ENCODE measurements around the gene INPP5D.

INPP5D gene

GRCh38 chr2:233221378-233222063 is 161.4 kb downstream of the INPP5D start:
- no peak overlapping the region for H3K27ac ChIP-seq
- DNase-seq (ENCODE audit: low read depth, low spot score), result no peak

GRCh38 chr2:233223059-233223894 is 163.1 kb downstream of the INPP5D start:
- H3K27ac ChIP-seq, result no peak overlapping the region
- no peak for DNase-seq (ENCODE audit: low read depth, low spot score)

GRCh38 chr2:233225230-233226068 is 165.3 kb downstream of the INPP5D start:
- no peak overlapping the region for H3K27ac ChIP-seq
- DNase-seq (ENCODE audit: low read depth, low spot score), result no peak

GRCh38 chr2:233226511-233227031 is 166.4 kb downstream of the INPP5D start:
- DNase-seq (ENCODE audit: low read depth, low spot score), result no peak
- H3K27ac ChIP-seq, result no peak overlapping the region

GRCh38 chr2:233227346-233227978 is 167.3 kb downstream of the INPP5D start:
- no peak overlapping the region for H3K27ac ChIP-seq
- DNase-seq (ENCODE audit: low read depth, low spot score), result no peak

GRCh38 chr2:233228376-233228775 is 168.2 kb downstream of the INPP5D start:
- H3K27ac ChIP-seq, result no peak overlapping the region
- no peak for DNase-seq (ENCODE audit: low read depth, low spot score)

- no peak overlapping the region for H3K27ac ChIP-seq
- DNase-seq (ENCODE audit: low read depth, low spot score), result no peak
Measured at GRCh38 chr2:233233618-233234230, 173.6 kb downstream of the INPP5D start.

- H3K27ac ChIP-seq, result no peak overlapping the region
- DNase-seq (ENCODE audit: low read depth, low spot score), result no peak
Measured at GRCh38 chr2:233234264-233234663, 174.1 kb downstream of the INPP5D start.

GRCh38 chr2:233234996-233235395 is 174.9 kb downstream of the INPP5D start:
- no peak for DNase-seq (ENCODE audit: low read depth, low spot score)
- H3K27ac ChIP-seq, result no peak overlapping the region

- no peak overlapping the region for H3K27ac ChIP-seq
- no peak for DNase-seq (ENCODE audit: low read depth, low spot score)
Measured at GRCh38 chr2:233235977-233236376, 175.8 kb downstream of the INPP5D start.

- DNase-seq (ENCODE audit: low read depth, low spot score), result no peak
Measured at GRCh38 chr2:233236820-233237589, 176.9 kb downstream of the INPP5D start.

GRCh38 chr2:233240897-233241296 is 180.8 kb downstream of the INPP5D start:
- H3K27ac ChIP-seq, result no peak overlapping the region
- DNase-seq (ENCODE audit: low read depth, low spot score), result no peak

More at GRCh38 chr2:233236820-233237589, 176.9 kb downstream of the INPP5D start:
- no peak overlapping the region for H3K27ac ChIP-seq

GRCh38 chr2:233241803-233242202 is 181.7 kb downstream of the INPP5D start:
- H3K27ac ChIP-seq, result no peak overlapping the region
- DNase-seq (ENCODE audit: low read depth, low spot score), result no peak

- DNase-seq (ENCODE audit: low read depth, low spot score), result no peak
- no peak overlapping the region for H3K27ac ChIP-seq
Measured at GRCh38 chr2:233242231-233242927, 182.2 kb downstream of the INPP5D start.

- no peak overlapping the region for H3K27ac ChIP-seq
- no peak for DNase-seq (ENCODE audit: low read depth, low spot score)
Measured at GRCh38 chr2:233243348-233243747, 183.2 kb downstream of the INPP5D start.

- peak; percentile 31 for DNase-seq (ENCODE audit: low read depth, low spot score)
- peak overlapping the region; percentile 45 for H3K27ac ChIP-seq
Measured at GRCh38 chr2:233244818-233245217, 184.7 kb downstream of the INPP5D start.

- H3K27ac ChIP-seq, result peak overlapping the region; percentile 45
- DNase-seq (ENCODE audit: low read depth, low spot score), result no peak
Measured at GRCh38 chr2:233245406-233245805, 185.3 kb downstream of the INPP5D start.

GRCh38 chr2:233247116-233247515 is 187.0 kb downstream of the INPP5D start:
- no peak for DNase-seq (ENCODE audit: low read depth, low spot score)
- H3K27ac ChIP-seq, result peak overlapping the region; percentile 79
